Heart left ventricle (tissue), 16 donors: ENCODE data around the gene PRXL2B. TPM values are rescaled to one million over a fixed set of nuclear protein-coding genes. Genes with fewer than 3 reads are reported as not detected.

Experiments
- ATAC-seq, 4 donors: fragments of 200-7000 bp; cut with Tn5 transposase; one replicate each; pipeline ENCODE4 v1.9.1; 2020 to 2022; ENCODE audit warnings: moderate library complexity in 4 of 4, mild to moderate bottlenecking in 3 of 4, moderate number of reproducible peaks in 1 of 4
- DNase-seq, 5 donors: peaks; one replicate each; pipeline ENCODE4 v3.0.0-alpha.2; 2020
- H3K27ac ChIP-seq, 12 donors: fragments of 200-600 bp; sonication (generic) in 4 of 12; one replicate each; pipeline versions ENCODE4 v1.5.0 to v1.8.0; 2016 to 2022; ENCODE audit warnings: mild to moderate bottlenecking in 2 of 12
- H3K27me3 ChIP-seq, 9 donors: fragments of 200-600 bp; sonication (generic) in 2 of 9; one replicate each; pipeline versions ENCODE4 v1.5.1 to v1.8.0; 2016 to 2022; ENCODE audit warnings: mild to moderate bottlenecking in 3 of 9
- H3K36me3 ChIP-seq, 9 donors: fragments of 200-600 bp; sonication (generic) in 2 of 9; one replicate each; pipeline versions ENCODE4 v1.5.0 to v1.8.0; 2018 to 2022; ENCODE audit warnings: mild to moderate bottlenecking in 2 of 9
- H3K4me1 ChIP-seq, 12 donors: fragments of 200-600 bp; sonication (generic) in 4 of 12; one replicate each; pipeline versions ENCODE4 v1.5.0 to v1.8.0; 2016 to 2022; ENCODE audit warnings: mild to moderate bottlenecking in 3 of 12
- H3K4me3 ChIP-seq, 12 donors: fragments of 200-600 bp; sonication (generic) in 4 of 12; one replicate each; pipeline versions ENCODE4 v1.5.0 to v1.8.0; 2017 to 2022; ENCODE audit warnings: mild to moderate bottlenecking in 9 of 12, moderate library complexity in 4 of 12
- H3K9me3 ChIP-seq, 12 donors: fragments of 200-600 bp; sonication (generic) in 4 of 12; one replicate each; pipeline versions ENCODE4 v1.5.0 to v1.8.0; 2016 to 2022; ENCODE audit warnings: mild to moderate bottlenecking in 1 of 12
- POLR2A ChIP-seq, 2 donors: fragments of 450-650 bp; IDR thresholded peaks; one replicate each; pipeline ENCODE4 v1.6.1; 2017; ENCODE audit warnings: antibody characterized with exemption in 2 of 2, mild to moderate bottlenecking in 2 of 2, moderate library complexity in 2 of 2
- WGBS, 4 donors: extraction: QIAGEN DNeasy Blood & Tissue Kit in 2 of 4; methylation state at CpG; one replicate each; pipeline versions ENCODE4 v1.1.5 to v1.1.7; 2013 to 2018; 5-methylcytosine and 5-hydroxymethylcytosine counted together
- intact Hi-C, 10 donors: fragments of 100-400 bp; cut with DNase I; formaldehyde crosslinking; loops; one replicate each; pipeline versions ENCODE4 v1.11.1 to v1.14.2; 2022
- polyA plus RNA-seq, 2 donors: library from polyadenylated mRNA; stranded (reverse); fragments of 200-250 nt; gene quantifications; one replicate each; pipeline ENCODE4 v1.2.3, GENCODE V29; 2013
- total RNA-seq, 9 donors: library from RNA; depleted of rRNA in 2 of 9; stranded (reverse); fragments of >200 nt in 2 of 9; fragmentation: NEBNext Ultra II Directional in 3 of 9; extraction: Animal tissue kit (Norgen Biotek cat#: 25700) in 3 of 9; gene quantifications; one replicate each; pipeline versions ENCODE4 v1.1.0 to v1.2.4, GENCODE V29; 2016 to 2023
- TF ChIP-seq, protein P1 (sequence below), 12 donors: fragments of 200-600 bp; sonication (generic) in 4 of 12; IDR thresholded peaks; one replicate each; pipeline versions ENCODE4 v1.5.0 to v1.8.0; 2018 to 2022; ENCODE audit warnings: antibody characterized with exemption in 12 of 12, mild to moderate bottlenecking in 5 of 12
- donor health status: ischemic (EF 13 %, LVEDD 7.1; RV severe dilation, severe dysfunction).
- donor health status: healthy with polysubstance abuse.
- donor health status: DM: no; HTN: yes; CAD: no.
- donor health status: DM: no; HTN: no; CAD: no.
- donor health status: ischemic (EF 25% LVEDD 6.9; RV normal size, moderate dysfunction).
- donor health status: ischemic (EF 25% LVEDD 5.7; RV mildly dilated, moderate dysfunction).
- donor health status: healthy.
- donor health status: DM: yes; HTN: yes; CAD: no.
- donor health status: ischemic (EF 35%, LVEDD 5.7; RV mildly dilated, moderate dysfunction).
- donor health status: nonischemic (EF 11% LVEDD 7.7; RV severe dilation, severe dysfunction).
- donor health status: DM: yes; HTN: yes; CAD: no.
- donor health status: PGD.
- donor health status: ischemic (EF 29% LVEDD 5.4; RV normal size, mild dysfunction).
- donor health status: nonischemic (EF 23%, LVEDD 6.1; RV moderate dilation, normal function).

Gene PRXL2B
- total and polyA plus RNA-seq, 11 donors, result 5.1 to 13.9 (median 7.9) TPM

DNA sequence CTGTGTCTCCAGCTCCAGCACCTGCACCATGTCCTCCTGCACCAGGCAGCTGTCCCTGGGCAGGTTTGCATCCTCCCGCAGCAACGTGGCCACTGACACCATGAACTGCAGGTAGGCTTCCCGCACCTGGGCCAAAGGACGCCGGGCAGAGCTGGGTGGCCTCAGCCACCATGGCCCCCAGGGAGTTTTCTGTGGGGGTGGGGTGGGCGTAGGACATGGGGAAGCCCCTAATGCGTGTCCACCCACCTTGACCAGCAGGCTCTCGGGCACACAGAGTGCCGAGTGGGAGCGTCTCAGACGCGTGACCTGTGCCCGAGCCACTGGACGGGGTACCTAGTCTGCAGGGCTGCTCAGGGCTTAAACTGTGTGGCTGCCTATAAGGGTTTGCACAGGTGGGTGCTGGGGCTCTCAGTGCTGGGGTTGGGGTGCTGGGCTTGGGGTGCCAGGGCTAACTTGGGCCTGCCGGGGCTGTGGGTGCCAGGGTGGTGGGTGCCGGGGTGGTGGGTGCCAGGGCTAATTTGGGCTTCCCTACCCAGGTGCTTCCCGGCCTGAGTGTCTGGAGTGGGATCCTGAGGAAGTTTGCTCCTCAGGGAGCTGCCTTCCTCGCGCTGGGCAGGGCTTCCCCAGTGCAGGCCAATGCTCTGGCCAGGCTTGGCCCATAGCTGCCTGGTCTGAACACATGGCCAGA is 17.7 kb downstream of the PRXL2B start:
- 75 to 82% (median 79%) methylated on average over 6 to 19 of the region's 19 CpGs for WGBS, 4 donors
- TF ChIP-seq, protein P1, sequence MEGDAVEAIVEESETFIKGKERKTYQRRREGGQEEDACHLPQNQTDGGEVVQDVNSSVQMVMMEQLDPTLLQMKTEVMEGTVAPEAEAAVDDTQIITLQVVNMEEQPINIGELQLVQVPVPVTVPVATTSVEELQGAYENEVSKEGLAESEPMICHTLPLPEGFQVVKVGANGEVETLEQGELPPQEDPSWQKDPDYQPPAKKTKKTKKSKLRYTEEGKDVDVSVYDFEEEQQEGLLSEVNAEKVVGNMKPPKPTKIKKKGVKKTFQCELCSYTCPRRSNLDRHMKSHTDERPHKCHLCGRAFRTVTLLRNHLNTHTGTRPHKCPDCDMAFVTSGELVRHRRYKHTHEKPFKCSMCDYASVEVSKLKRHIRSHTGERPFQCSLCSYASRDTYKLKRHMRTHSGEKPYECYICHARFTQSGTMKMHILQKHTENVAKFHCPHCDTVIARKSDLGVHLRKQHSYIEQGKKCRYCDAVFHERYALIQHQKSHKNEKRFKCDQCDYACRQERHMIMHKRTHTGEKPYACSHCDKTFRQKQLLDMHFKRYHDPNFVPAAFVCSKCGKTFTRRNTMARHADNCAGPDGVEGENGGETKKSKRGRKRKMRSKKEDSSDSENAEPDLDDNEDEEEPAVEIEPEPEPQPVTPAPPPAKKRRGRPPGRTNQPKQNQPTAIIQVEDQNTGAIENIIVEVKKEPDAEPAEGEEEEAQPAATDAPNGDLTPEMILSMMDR (IDR thresholded peaks at IDR 0.05), result no peak
- no peak for TF ChIP-seq POLR2A (IDR thresholded peaks at IDR 0.05)
- H3K9me3 ChIP-seq, result peaks cover 0 to 8% (median under 1%) of the 10 kb centered on the region in 12 donors
- no peak for ATAC-seq
- peaks cover 0 to 10% (median 2%) of the 10 kb centered on the region in 12 donors for H3K4me1 ChIP-seq
- peaks cover 0 to 32% (median 0%) of the 10 kb centered on the region in 9 donors for H3K27me3 ChIP-seq
- peak in 2 of 5 donors; percentile 21 to 44 for DNase-seq
- H3K36me3 ChIP-seq, result no peaks in the 10 kb centered on the region
- intact Hi-C loops, result no loop called here
- no peak overlapping the region for H3K4me3 ChIP-seq
- no peak overlapping the region for H3K27ac ChIP-seq

DNA sequence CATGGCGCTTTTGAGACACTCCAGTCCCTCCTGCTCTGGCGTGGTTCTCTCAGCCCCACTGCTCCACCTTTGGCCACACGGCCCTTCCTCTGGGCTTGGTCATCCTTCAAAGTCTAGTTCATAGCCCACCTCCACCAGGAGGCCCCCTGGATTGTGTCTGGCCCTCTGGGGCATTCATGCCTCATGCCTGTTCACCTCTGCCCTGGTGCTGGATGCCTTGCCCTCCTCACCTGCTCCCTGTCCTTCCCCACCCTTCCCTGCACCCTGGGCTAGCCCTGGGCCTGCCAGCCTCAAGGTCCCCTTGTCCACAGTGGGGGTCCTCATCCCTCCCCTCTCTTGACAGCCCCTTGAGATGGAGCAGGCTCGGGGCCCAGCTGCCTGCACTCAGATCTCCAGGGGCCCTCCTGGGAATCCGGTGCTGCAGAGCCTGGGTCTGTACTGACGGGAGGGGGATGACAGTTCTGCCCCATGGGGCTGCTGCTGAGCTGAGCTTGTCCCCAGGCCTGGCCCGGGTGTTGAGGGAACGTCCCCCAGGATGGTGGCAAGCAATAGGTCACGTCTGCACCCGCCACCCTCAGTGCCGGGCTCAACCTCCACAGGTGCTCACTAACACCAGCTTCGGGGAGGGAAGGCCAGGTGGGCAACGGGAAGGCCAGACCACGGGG is 18.4 kb downstream of the PRXL2B start:
- 59 to 72% (median 70%) methylated on average over 10 to 14 of the region's 14 CpGs for WGBS, 4 donors

DNA sequence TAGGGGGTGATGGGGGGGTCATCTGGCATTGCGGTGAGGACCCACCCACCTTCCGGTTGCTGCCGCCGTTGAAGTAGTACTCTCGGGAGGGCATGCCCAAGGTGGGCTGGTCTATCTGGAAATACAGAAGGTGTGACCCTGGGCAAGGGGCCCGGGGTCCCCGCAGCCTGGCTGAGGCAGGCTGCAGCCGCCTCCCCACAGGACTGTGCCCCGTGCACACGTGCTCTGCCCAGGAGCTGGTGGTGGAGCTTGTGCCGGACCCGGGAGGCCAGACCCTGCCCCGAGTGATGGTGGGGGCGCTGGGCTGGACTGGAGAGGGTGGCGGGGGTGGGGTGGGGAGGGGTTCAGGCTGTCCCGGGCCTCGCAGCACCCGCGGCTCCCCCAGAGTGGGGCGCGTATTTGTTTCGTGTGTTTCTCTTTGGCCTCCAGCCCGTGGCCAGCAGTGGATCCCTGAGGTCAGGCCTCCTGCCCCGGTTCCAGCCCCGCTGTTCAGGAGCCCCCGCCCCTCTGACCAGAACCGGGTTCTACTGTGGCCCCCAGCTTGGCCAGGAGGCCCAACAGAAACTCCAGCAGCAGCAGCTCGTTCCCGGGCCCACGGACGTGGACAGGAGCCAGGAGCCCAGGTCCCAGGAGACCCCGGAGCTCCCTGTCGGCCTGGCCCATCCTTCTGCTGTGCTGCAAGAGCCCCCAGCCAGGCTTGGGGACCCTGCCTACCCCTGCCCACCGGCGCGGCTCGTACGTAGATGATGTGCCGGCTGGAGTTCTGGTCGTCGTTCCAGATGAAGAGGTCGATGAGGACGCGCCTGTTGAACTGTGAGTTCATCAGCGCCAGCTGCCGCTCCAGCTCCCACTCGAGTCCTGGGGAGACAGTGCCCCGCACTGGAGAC is 19.2 kb downstream of the PRXL2B start:
- ATAC-seq (no peak), DNase-seq (peak in 1 of 5 donors; percentile 58)
- H3K36me3 ChIP-seq, result no peaks in the 10 kb centered on the region
- H3K9me3 ChIP-seq, result peaks cover 0 to 3% (median 0%) of the 10 kb centered on the region in 12 donors
- peaks cover 0 to 10% (median 2%) of the 10 kb centered on the region in 12 donors for H3K4me1 ChIP-seq
- H3K27me3 ChIP-seq, result peaks cover 0 to 37% (median 0%) of the 10 kb centered on the region in 9 donors
- intact Hi-C loops, result no loop called here
- TF ChIP-seq, protein P1 (IDR thresholded peaks at IDR 0.05), result no peak
- TF ChIP-seq POLR2A (IDR thresholded peaks at IDR 0.05), result no peak
- no peak overlapping the region for H3K4me3 ChIP-seq
- 77 to 86% (median 80%) methylated on average over 19 to 48 of the region's 48 CpGs for WGBS, 4 donors
- no peak overlapping the region for H3K27ac ChIP-seq

More for the DNA sequence above, 18.4 kb downstream of the PRXL2B start:
- Histone ChIP-seq H3K4me3 (no peak overlapping the region), H3K4me1 (peaks cover 0 to 10% (median 2%) of the 10 kb centered on the region in 12 donors), H3K27ac (no peak overlapping the region), H3K9me3 (peaks cover 0 to 3% (median 0%) of the 10 kb centered on the region in 12 donors), H3K27me3 (peaks cover 0 to 35% (median 0%) of the 10 kb centered on the region in 9 donors), H3K36me3 (no peaks in the 10 kb centered on the region)
- intact Hi-C loops, result no loop called here
- TF ChIP-seq, protein P1 (IDR thresholded peaks at IDR 0.05), result no peak
- no peak for TF ChIP-seq POLR2A (IDR thresholded peaks at IDR 0.05)
- DNase-seq, result peak in 1 of 5 donors; percentile 53
- no peak for ATAC-seq
